ENCODE measurements around the gene ALG10B.

DNA sequence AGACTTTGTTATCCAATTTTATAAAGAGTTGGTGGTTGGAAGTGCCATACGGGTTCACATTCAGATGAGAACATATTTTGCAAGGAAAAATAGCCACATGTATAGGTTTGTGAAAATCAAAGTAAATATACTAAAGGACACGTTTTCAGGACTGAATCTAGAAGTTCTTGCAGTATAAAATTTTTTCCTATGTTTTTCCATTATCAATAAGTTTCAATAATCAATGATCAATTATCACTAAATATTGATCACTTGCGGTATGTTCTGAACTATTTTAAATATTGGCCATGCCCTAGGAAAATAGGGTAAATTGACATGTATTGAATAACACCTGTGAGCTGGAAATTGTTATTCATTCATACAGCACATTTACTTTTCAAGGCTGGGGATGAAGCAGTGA, 25.9 kb downstream of the ALG10B start:
- TF ChIP-seq, protein P1, sequence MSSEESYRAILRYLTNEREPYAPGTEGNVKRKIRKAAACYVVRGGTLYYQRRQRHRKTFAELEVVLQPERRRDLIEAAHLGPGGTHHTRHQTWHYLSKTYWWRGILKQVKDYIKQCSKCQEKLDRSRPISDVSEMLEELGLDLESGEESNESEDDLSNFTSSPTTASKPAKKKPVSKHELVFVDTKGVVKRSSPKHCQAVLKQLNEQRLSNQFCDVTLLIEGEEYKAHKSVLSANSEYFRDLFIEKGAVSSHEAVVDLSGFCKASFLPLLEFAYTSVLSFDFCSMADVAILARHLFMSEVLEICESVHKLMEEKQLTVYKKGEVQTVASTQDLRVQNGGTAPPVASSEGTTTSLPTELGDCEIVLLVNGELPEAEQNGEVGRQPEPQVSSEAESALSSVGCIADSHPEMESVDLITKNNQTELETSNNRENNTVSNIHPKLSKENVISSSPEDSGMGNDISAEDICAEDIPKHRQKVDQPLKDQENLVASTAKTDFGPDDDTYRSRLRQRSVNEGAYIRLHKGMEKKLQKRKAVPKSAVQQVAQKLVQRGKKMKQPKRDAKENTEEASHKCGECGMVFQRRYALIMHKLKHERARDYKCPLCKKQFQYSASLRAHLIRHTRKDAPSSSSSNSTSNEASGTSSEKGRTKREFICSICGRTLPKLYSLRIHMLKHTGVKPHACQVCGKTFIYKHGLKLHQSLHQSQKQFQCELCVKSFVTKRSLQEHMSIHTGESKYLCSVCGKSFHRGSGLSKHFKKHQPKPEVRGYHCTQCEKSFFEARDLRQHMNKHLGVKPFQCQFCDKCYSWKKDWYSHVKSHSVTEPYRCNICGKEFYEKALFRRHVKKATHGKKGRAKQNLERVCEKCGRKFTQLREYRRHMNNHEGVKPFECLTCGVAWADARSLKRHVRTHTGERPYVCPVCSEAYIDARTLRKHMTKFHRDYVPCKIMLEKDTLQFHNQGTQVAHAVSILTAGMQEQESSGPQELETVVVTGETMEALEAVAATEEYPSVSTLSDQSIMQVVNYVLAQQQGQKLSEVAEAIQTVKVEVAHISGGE (tag by site-specific recombination; conservative IDR thresholded peaks at IDR 0.05; ENCODE audit: low read depth), result no peak
- TF ChIP-seq, protein P2, sequence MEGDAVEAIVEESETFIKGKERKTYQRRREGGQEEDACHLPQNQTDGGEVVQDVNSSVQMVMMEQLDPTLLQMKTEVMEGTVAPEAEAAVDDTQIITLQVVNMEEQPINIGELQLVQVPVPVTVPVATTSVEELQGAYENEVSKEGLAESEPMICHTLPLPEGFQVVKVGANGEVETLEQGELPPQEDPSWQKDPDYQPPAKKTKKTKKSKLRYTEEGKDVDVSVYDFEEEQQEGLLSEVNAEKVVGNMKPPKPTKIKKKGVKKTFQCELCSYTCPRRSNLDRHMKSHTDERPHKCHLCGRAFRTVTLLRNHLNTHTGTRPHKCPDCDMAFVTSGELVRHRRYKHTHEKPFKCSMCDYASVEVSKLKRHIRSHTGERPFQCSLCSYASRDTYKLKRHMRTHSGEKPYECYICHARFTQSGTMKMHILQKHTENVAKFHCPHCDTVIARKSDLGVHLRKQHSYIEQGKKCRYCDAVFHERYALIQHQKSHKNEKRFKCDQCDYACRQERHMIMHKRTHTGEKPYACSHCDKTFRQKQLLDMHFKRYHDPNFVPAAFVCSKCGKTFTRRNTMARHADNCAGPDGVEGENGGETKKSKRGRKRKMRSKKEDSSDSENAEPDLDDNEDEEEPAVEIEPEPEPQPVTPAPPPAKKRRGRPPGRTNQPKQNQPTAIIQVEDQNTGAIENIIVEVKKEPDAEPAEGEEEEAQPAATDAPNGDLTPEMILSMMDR (tag by site-specific recombination; IDR thresholded peaks at IDR 0.05), result no peak
- TF ChIP-seq ZNF23 (tag by site-specific recombination; IDR thresholded peaks at IDR 0.05; ENCODE audit: borderline replicate concordance) (no peak), ELK4 (IDR thresholded peaks at IDR 0.05; ENCODE audit: borderline replicate concordance, low read depth, low read length) (no peak), IKZF3 (tag by site-specific recombination; IDR thresholded peaks at IDR 0.05) (no peak), ZNF239 (tag by site-specific recombination; IDR thresholded peaks at IDR 0.05) (no peak)
